GM19239 (cell line): ENCODE measurements around the gene GPC5.
"Not testable (repeated sequence)": the region's sequence is repeated elsewhere in the genome, so short reads cannot be mapped to it uniquely, and the experiment has no call there.

Experiments used
- DNase-seq: peaks from one replicate; pipeline ENCODE4 v3.0.0; 2011; ENCODE audit warnings: low spot score; ENCODE audit not compliant: insufficient read length
- FAIRE-seq: peaks from 2 replicates; lab custom pipeline; 2011; peaks lifted over from hg19 to GRCh38; lab: Jason Lieb, UNC

GPC5 gene

DNA sequence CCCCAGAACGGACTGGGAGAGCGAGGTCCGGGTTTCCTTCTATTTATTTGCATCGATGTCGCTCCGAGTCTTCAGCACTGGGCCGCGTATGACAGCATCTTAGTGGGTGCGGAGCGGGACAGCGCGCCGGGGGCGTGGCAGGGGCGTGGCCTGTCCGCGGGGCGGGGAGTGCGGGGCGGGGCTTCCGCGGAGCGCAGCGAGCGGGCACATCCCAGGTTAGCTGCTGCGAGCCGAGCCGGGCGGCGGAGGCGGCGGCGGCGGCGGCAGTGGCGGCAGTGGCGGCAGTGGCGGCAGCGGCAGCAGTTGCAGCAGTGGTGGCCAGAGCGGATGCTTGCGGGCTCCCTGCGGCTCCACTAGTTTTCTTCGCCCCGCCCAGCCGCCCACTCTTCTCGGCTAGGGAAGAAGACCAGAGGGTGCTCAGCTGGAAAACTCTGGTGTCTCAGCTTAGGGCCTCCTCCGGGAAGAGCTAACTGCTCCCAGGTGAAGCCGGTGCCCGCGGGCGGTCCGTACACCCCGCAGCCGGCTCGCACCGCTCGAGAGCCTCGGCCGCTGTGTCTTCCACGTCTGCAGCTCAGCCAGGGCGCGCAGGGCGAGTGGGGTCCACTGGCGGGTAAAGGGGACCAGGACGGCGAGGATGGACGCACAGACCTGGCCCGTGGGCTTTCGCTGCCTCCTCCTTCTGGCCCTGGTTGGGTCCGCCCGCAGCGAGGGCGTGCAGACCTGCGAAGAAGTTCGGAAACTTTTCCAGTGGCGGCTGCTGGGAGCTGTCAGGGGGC is at the start of gene GPC5:
TSS of gene GPC5 (plus strand) at position 209 of the 776 bp plus-strand sequence.
- peak; percentile 80 for DNase-seq
- FAIRE-seq = peak; percentile 77

DNA sequence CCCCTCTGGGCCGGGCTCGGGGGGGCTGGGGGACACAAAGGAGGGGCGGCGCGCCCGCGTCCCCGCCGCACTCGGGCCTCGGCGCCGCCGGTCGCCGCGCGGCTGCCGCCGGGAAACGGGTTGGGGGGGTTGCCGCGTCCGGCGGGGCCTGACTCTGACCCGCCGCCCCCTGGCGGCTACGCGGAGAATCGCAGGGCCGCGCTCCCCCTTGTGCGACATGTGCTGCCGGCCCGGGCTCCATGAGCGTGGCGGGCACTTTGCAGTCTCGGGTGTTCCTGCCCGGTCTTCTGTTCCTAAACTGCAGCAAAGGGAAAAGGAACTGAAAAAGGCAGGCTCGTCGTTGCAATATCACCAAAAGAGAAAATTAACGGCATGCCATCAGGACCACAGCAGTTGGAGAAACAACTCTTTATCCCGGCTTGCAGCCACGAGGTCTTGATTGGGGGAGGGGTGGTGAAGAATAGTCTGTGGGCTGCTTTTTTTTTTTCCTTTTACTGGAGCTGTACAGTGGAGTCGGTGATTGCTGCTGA is 49.5 kb upstream of the GPC5 start:
- FAIRE-seq = peak; percentile 74
- DNase-seq = peak; percentile 65

GRCh38 chr13:91349992-91350911 is 48.2 kb upstream of the GPC5 start:
- DNase-seq (no peak), FAIRE-seq (no peak)

DNA sequence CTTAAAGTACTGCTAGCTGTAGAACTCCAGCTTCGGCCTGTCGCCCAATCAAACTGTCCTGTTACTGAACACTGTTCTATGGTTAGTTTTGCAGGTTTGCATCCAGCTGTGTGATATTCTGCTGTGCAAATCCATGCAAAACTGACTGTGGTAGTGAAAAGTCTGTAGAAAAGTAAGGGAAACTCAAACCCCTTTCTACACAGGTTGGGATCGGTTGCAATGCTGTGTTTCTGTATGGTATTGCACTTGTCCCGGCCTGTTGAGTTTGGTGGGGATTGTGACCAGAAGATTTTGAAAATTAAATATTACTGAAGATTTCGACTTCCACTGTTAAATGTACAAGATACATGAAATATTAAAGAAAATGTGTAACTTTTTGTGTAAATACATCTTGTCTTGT is 47.3 kb upstream of the GPC5 start:
- FAIRE-seq = no peak
- DNase-seq = no peak

- DNase-seq (no peak), FAIRE-seq (no peak)
These were observed 46.4 kb upstream of the GPC5 start for GRCh38 chr13:91351980-91352379.

DNA sequence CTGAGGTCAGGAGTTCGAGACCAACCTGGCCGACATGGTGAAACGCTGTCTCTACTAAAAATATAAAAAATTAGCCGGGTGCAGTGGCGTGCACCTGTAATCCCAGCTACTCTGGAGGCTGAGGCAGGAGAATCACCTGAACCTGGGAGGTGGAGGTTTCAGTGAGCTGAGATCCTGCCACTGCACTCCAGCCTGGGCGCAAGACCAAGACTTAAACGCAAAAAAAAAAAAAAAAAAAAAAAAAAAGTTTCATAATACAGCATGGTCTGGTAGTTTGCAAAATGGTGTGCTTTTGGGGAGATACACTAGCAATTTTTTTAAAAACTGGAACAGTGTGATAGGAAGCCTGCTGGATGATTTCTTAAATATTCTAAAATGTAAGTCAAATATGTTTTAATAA is 45.5 kb upstream of the GPC5 start:
- not testable (repeated sequence) for FAIRE-seq, DNase-seq

GRCh38 chr13:91353494-91353893 is 44.9 kb upstream of the GPC5 start:
- DNase-seq = no peak
- peak; percentile 53 for FAIRE-seq

DNA sequence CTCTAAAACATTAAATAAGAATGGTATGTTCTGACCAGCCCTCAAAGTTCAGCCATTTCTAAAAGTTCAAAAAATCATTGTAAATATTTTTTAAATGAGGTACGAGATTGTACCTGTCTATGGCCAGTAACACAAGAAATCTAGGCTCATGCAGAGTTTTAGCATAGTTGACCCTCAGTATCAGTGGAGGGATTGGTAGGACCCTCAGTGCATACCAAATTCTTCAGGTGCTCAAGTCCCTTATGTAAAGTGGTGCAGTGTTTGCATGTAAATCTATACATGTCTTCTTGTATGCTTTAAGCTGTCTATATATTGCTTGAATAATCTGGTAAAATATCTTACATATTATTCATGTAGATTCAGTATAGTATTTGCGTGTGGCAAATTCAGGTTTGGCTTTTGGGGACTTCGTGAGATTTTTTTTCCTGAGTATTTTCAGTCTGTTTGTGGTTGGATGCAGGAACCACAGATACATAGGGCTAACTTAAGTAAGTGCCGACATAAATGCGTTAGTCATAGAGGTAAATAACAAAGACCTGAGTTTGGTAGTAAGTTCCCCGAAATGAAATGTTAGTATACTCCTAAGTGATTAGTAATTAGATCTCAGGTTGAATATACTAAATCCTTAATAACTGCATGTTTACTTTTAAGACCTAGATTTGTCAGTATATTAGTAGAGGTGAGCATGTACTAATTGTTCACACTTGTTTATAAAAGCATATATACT is 43.2 kb upstream of the GPC5 start:
- DNase-seq = no peak
- FAIRE-seq = no peak

DNA sequence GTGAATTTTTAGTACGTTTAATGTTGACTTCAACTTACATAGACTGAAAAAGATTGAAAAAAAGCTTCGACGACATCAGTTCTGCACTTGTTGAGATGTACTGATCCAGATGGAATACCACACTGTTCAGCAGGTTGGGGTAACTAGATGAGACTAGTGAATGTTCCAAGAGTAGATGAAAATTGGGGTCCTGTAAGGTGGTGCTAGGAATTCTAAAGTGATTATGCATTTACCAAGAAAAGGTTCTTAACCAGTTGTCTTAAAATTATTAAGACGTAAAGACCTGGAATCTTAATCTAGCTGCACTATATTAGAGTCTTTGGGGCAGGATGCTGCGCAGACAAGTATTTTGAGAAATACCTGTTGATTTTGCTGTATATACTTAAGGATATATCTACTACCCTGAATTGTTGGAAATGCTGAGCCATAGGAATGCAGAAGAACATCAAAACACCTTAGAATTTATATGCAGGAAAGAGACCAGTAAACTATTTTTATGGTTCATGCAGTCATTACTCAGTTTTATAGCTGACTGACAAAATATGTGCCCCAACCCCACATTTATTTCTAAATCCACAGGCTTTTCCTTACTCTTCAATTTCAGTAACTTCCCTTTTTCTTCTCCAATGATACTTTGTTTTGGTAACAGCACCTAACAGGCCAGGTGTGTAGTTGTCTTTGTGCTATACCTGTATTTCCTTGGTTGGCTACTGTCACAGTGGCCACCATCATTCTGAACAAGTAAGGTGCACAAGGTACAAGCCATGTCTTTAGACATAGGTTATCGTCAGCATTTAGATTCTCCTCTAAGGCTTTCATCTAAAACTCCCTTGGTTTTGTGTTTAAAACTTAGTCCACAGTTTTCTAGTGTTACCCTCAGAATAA is 42.4 kb upstream of the GPC5 start:
- no peak for FAIRE-seq

DNA sequence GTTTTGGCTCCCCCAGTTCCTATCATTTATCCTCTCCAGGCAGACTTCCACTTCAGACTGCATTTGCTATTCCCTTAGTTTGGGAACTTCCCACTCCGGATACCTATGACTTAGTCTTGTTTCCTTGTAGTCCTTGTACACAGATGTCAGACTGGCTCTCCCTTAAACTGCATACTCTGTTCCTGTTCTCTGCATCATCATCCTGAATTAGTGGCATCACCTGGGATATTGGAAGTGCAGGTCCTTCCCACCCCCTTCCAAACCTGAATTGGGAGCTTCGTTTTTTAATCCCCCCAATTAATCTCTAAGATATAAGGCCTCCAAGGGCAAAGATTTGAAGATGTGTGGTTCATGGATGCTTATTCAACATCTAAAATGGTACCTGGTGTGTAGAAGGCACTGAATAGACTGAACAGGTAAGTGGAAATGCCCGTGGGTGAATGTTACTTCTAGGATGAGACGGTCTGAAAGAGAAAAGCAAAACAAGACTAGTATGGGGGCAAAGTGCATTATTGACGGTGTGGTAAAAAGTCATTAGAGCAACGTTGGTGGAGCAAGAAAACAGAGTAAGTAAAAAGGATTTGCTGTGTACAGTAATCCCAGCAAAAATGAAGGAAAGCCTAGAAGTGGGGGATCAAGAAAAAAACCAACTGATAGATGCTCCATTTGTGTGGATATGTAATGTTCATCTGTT is 41.4 kb upstream of the GPC5 start:
- no peak for FAIRE-seq
- no peak for DNase-seq

More for the DNA sequence above, 42.4 kb upstream of the GPC5 start:
- no peak for DNase-seq

- DNase-seq = no peak
- FAIRE-seq = no peak
These were observed 40.6 kb upstream of the GPC5 start for GRCh38 chr13:91357613-91358386.

- no peak for FAIRE-seq
These were observed 40.0 kb upstream of the GPC5 start for GRCh38 chr13:91358387-91358782.

DNA sequence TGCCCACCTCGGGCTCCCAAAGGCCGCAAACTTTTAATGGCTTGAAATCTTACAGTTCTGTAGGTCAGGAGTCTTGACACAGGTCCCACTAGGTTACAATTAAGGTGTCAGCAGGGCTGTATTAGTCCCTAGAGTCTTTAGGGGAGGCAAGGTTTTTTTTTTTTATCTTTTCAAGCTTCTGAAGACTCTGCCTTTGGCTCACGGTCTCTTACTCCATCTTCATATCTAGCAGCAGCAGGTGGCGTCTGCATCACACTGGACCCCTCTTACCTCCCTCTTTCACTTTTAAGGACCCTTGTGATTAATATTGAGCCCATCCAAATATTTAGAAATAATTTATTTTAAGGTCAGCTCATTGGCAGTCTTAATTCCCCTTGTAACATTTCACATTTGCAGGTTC is 39.3 kb upstream of the GPC5 start:
- no peak for DNase-seq
- FAIRE-seq = no peak

More at GRCh38 chr13:91358387-91358782, 40.0 kb upstream of the GPC5 start:
- no peak for DNase-seq

DNA sequence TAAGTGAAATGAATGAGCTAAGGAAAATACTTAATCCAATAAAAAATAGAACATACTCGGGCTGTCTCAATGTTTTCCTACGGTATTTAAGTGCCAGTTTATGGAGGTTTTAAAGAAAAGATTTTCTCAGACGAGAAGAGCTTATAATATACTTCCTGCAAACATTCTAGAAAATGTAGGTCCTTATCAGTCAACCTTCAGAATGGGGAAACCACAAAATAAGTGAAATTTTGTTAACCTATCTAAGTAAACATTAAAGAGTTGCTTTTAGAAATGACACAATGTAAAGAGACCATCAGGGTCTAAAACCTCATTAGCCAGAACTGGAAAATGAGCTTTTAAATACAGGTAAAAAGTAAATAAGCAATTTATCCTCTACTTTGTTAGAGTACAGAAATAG is 38.8 kb upstream of the GPC5 start:
- DNase-seq (no peak), FAIRE-seq (no peak)

GRCh38 chr13:91360246-91360751 is 38.1 kb upstream of the GPC5 start:
- FAIRE-seq (no peak), DNase-seq (no peak)

DNA sequence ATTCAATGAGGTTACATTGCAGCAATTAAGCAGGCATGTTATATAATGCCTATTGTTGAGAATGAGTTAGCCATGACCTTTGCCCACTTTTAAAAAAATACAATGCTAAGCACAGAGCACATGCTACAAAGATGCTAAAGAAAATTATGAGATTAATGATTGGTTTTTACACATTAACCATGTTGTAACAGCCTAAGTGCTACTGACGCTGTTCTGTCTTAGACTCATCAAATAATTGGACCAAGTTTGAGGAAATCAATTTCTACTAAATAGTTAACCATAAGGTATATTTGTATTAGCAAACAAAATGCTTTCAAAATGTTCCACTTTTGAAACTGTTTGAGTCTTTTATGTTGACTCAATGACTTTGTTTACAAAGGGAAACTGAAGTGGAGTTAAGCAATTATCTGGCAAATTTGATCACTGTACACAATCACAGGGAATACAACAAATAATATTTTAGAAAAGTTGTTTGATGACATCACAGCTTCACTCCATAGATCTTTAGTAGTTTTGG is 36.6 kb upstream of the GPC5 start:
- no peak for FAIRE-seq

DNA sequence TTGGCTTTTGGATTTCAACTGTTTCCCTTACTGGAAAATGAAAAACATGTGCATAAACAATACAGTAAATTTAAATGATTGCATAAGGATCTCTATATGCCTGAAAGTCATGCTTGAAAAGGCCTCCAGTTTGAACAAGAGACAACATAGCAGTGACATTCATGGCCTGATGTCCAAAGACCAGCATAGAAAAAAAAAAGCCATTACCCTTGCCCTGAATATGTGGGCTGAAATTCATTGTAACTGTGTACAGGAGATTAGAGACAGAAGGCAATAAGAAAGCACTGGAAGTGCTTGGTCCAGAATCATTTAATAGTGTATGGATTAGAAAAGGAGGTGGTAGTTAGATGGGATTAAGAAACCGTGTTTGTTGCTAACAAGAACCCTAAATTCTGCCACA is 35.5 kb upstream of the GPC5 start:
- FAIRE-seq = no peak

More for the DNA sequence above, 36.6 kb upstream of the GPC5 start:
- DNase-seq = no peak

DNA sequence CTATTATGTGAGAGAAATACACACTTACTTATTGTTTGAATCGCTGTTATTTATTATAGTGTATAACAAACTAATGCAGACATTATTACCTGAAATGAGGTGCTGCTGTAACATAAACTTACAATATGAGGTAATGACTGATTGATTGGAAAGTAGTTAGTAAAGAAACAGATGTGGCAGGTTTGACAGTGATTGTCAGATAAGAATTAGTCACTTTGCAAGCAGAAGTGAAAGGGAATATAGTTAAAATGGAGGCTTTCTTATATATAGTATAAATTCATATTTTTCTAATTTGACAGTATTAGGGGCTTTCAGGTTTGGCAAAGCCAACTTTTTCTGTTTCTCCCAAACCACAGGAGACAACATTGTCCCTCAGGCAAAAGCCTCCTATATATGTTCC is 30.3 kb upstream of the GPC5 start:
- FAIRE-seq = no peak

More for the DNA sequence above, 35.5 kb upstream of the GPC5 start:
- no peak for DNase-seq

More for the DNA sequence above, 30.3 kb upstream of the GPC5 start:
- DNase-seq = no peak
